Spinal cord (tissue), 10 donors: ENCODE results near the gene DNAJC2. TPM values are rescaled to one million over a fixed set of nuclear protein-coding genes. Genes with fewer than 3 reads are reported as not detected.
"Not testable (repeated sequence)": the region's sequence is repeated elsewhere in the genome, so short reads cannot be mapped to it uniquely, and the experiment has no call there.

ENCODE experiments used
- DNase-seq, 6 donors: peaks; one replicate each; pipeline versions ENCODE4 v3.0.0 to v3.0.0-alpha.2; 2013 to 2015; ENCODE audit warnings: low spot score in 6 of 6, low read depth in 4 of 6
- H3K27ac ChIP-seq: one replicate; pipeline ENCODE4 v1.5.1; 2013; ENCODE audit warnings: low read depth, low read length, control low read depth
- H3K27me3 ChIP-seq: one replicate; pipeline ENCODE4 v1.6.1; 2013; ENCODE audit warnings: low read length; ENCODE audit not compliant: control insufficient read depth, insufficient read depth
- H3K36me3 ChIP-seq: one replicate; pipeline ENCODE4 v1.6.1; 2013; ENCODE audit warnings: low read length; ENCODE audit not compliant: control insufficient read depth, insufficient read depth
- H3K4me1 ChIP-seq: one replicate; pipeline ENCODE4 v1.6.1; 2013; ENCODE audit warnings: low read length; ENCODE audit not compliant: control insufficient read depth, insufficient read depth
- H3K4me3 ChIP-seq: one replicate; pipeline ENCODE4 v1.5.1; 2013; ENCODE audit warnings: low read depth, low read length, control low read depth
- H3K9me3 ChIP-seq: one replicate; pipeline ENCODE4 v1.6.1; 2013; ENCODE audit warnings: low read length; ENCODE audit not compliant: control insufficient read depth, insufficient read depth
- WGBS: methylation state at CpG from one replicate; pipeline ENCODE4 v1.1.5; 2013; ENCODE audit warnings: missing lambda C conversion rate; ENCODE audit not compliant: insufficient coverage; 5-methylcytosine and 5-hydroxymethylcytosine counted together
- polyA plus RNA-seq, 2 donors: library from polyadenylated mRNA; unstranded; fragments of 120-200 nt; gene quantifications; one replicate each; pipeline ENCODE4 v1.2.1, GENCODE V29; 2013; ENCODE audit not compliant: insufficient read length in 2 of 2
- small RNA-seq: library from RNA; depleted of rRNA; stranded (forward); fragments of <200 nt; gene quantifications from one replicate; pipeline ENCODE3, GENCODE V24; 2014; ENCODE audit warnings: low replicate concordance
- total RNA-seq, 2 donors: library from RNA; depleted of rRNA in 1 of 2; stranded (reverse); fragments of 120-200 nt in 1 of 2; fragments of >200 nt in 1 of 2; gene quantifications; one replicate each; pipeline versions ENCODE4 v1.2.3 to v1.2.4, GENCODE V29; 2013 to 2014
- donor health status: healthy.

The DNAJC2 gene
- total and polyA plus RNA-seq, 4 donors: 16.3 to 28.9 (median 24.6) TPM

GRCh38 chr7:103279963-103280802 is 64.4 kb downstream of the DNAJC2 start:
- under 1% methylated on average over 71 of the region's 71 CpGs for WGBS
- not testable (repeated sequence) for H3K4me1 ChIP-seq, H3K27me3 ChIP-seq, H3K36me3 ChIP-seq, H3K9me3 ChIP-seq
- DNase-seq: peak in 3 of 6 donors; percentile 79 to 97 (median 94)
- peak overlapping the region; percentile 67 for H3K27ac ChIP-seq
- H3K4me3 ChIP-seq: peak overlapping the region; percentile 77

DNA sequence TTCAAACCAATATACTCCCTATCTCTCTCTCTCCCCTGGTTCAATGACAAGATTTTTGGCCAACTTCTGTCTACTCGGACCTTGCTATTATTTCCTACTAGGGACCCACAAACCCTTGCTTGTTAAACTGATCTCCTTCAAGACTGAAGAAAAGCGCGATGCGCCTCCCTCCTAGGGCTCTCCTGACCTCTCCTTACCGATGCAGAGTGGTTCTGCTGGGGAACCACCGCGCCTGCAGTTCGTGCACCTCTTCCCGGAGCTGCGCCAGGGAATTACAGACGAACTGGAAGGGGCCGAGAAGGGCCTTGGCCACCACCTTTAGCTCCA is 65.0 kb downstream of the DNAJC2 start:
- peak overlapping the region; percentile 25 for H3K27ac ChIP-seq
- WGBS: 0% methylated on average over 12 of the region's 12 CpGs

GRCh38 chr7:103278195-103278594 is 66.4 kb downstream of the DNAJC2 start:
- H3K4me3 ChIP-seq, H3K27me3 ChIP-seq, DNase-seq, H3K27ac ChIP-seq, H3K4me1 ChIP-seq, H3K9me3 ChIP-seq: not testable (repeated sequence)
- H3K36me3 ChIP-seq: peaks cover 11% of the 10 kb centered on the region
- no CpG with 5 or more reads among the region's 2 CpGs for WGBS

More for the DNA sequence above, 65.0 kb downstream of the DNAJC2 start:
- H3K4me1 ChIP-seq, H3K9me3 ChIP-seq, H3K27me3 ChIP-seq, H3K36me3 ChIP-seq: not testable (repeated sequence)
- peak overlapping the region; percentile 77 for H3K4me3 ChIP-seq
- peak in 2 of 6 donors; percentile 7 to 63 for DNase-seq

- DNase-seq, H3K27ac ChIP-seq, H3K9me3 ChIP-seq, H3K4me1 ChIP-seq, H3K4me3 ChIP-seq, H3K27me3 ChIP-seq: not testable (repeated sequence)
- 97% methylated on average over 15 of the region's 24 CpGs for WGBS
- H3K36me3 ChIP-seq: peaks cover 11% of the 10 kb centered on the region
These were observed 69.7 kb downstream of the DNAJC2 start for GRCh38 chr7:103274867-103275266.

- not testable (repeated sequence) for H3K4me3 ChIP-seq, H3K4me1 ChIP-seq, H3K27ac ChIP-seq, DNase-seq, H3K9me3 ChIP-seq, H3K27me3 ChIP-seq
- H3K36me3 ChIP-seq: peaks cover 11% of the 10 kb centered on the region
- WGBS: no CpG with 5 or more reads among the region's 6 CpGs
These were observed 71.2 kb downstream of the DNAJC2 start for GRCh38 chr7:103273374-103273773.

- H3K4me3 ChIP-seq, H3K36me3 ChIP-seq, DNase-seq, H3K4me1 ChIP-seq, H3K27me3 ChIP-seq, H3K27ac ChIP-seq, H3K9me3 ChIP-seq: not testable (repeated sequence)
- WGBS: no CpG with 5 or more reads among the region's 2 CpGs
These were observed 78.3 kb downstream of the DNAJC2 start for GRCh38 chr7:103266229-103266628.

- not testable (repeated sequence) for H3K36me3 ChIP-seq, H3K9me3 ChIP-seq, H3K27ac ChIP-seq, DNase-seq, H3K4me1 ChIP-seq, H3K4me3 ChIP-seq, H3K27me3 ChIP-seq
- no CpG with 5 or more reads among the region's 2 CpGs for WGBS
These were observed 80.5 kb downstream of the DNAJC2 start for GRCh38 chr7:103264054-103264453.

Small RNA genes within 50 kb of the gene (small RNA-seq; reads per million reads assigned to genes)
- gene RPS29P16: 0.06 reads per million

Other genes starting within 250 kb of the DNAJC2 start
- gene NAPEPLD, start 195.7 kb downstream of the DNAJC2 start, total RNA-seq: 10 to 100 TPM; 28.7 to 46.7 TPM
- 10 to 100 TPM; 26.1 to 31.5 TPM for gene NAPEPLD, start 195.7 kb downstream of the DNAJC2 start, polyA plus RNA-seq
- gene PMPCB, start 47.3 kb downstream of the DNAJC2 start, total RNA-seq: 10 to 100 TPM; 65.2 to 69.5 TPM
- 10 to 100 TPM; 72.5 to 73.4 TPM for gene PMPCB, start 47.3 kb downstream of the DNAJC2 start, polyA plus RNA-seq
- 100 to 1,000 TPM; 118 to 153 TPM for gene PSMC2, start 2.9 kb upstream of the DNAJC2 start, total RNA-seq
- 100 to 1,000 TPM; 103 to 105 TPM for gene PSMC2, start 2.9 kb upstream of the DNAJC2 start, polyA plus RNA-seq
- gene SLC26A5, start 101.4 kb upstream of the DNAJC2 start, total RNA-seq: under 1 TPM; 0.44 to 0.99 TPM
- under 1 TPM; 0.30 to 0.77 TPM for gene SLC26A5, start 101.4 kb upstream of the DNAJC2 start, polyA plus RNA-seq